ENCODE data around the gene CHMP1B.
"Not testable (repeated sequence)": the region's sequence is repeated elsewhere in the genome, so short reads cannot be mapped to it uniquely, and the experiment has no call there.

Gene CHMP1B

GRCh38 chr18:11842562-11842961, 8.7 kb upstream of the CHMP1B start:
- Histone ChIP-seq H3K4me1 (ENCODE audit: insufficient read depth, low read length) (no peaks in the 10 kb centered on the region), H3K27ac (ENCODE audit: low read depth, low read length) (no peak overlapping the region), H3K9me3 (ENCODE audit: low read length) (no peaks in the 10 kb centered on the region), H3K36me3 (ENCODE audit: insufficient read depth, low read length) (no peaks in the 10 kb centered on the region), H3K9ac (ENCODE audit: low read length) (no peak overlapping the region), H3K4me3 (ENCODE audit: low read depth in 1 of 2, low read length in 2 of 2) (no peak overlapping the region), H3K27me3 (ENCODE audit: control insufficient read depth in 1 of 2, insufficient read depth in 2 of 2, low read length in 2 of 2) (no peaks in the 10 kb centered on the region)

GRCh38 chr18:11844436-11844835, 6.8 kb upstream of the CHMP1B start:
- H3K9ac ChIP-seq (ENCODE audit: low read length): no peak overlapping the region
- H3K36me3 ChIP-seq (ENCODE audit: insufficient read depth, low read length): no peaks in the 10 kb centered on the region
- H3K27me3 ChIP-seq (ENCODE audit: control insufficient read depth in 1 of 2, insufficient read depth in 2 of 2, low read length in 2 of 2): no peaks in the 10 kb centered on the region
- H3K4me3 ChIP-seq (ENCODE audit: low read depth in 1 of 2, low read length in 2 of 2): no peak overlapping the region
- H3K27ac ChIP-seq (ENCODE audit: low read depth, low read length): no peak overlapping the region
- no peaks in the 10 kb centered on the region for H3K4me1 ChIP-seq (ENCODE audit: insufficient read depth, low read length)
- no peaks in the 10 kb centered on the region for H3K9me3 ChIP-seq (ENCODE audit: low read length)

- Histone ChIP-seq H3K9me3 (ENCODE audit: low read length) (no peaks in the 10 kb centered on the region), H3K36me3 (ENCODE audit: insufficient read depth, low read length) (no peaks in the 10 kb centered on the region), H3K27ac (ENCODE audit: low read depth, low read length) (no peak overlapping the region), H3K4me3 (ENCODE audit: low read depth in 1 of 2, low read length in 2 of 2) (no peak overlapping the region), H3K27me3 (ENCODE audit: control insufficient read depth in 1 of 2, insufficient read depth in 2 of 2, low read length in 2 of 2) (no peaks in the 10 kb centered on the region), H3K9ac (ENCODE audit: low read length) (no peak overlapping the region), H3K4me1 (ENCODE audit: insufficient read depth, low read length) (peaks cover 5% of the 10 kb centered on the region)
Observed at GRCh38 chr18:11845654-11846053, 5.6 kb upstream of the CHMP1B start.

- Histone ChIP-seq H3K4me3 (ENCODE audit: low read depth in 1 of 2, low read length in 2 of 2) (no peak overlapping the region), H3K27ac (ENCODE audit: low read depth, low read length) (no peak overlapping the region)
Observed at GRCh38 chr18:11847811-11848210, 3.4 kb upstream of the CHMP1B start.

GRCh38 chr18:11849279-11849678, 1.9 kb upstream of the CHMP1B start:
- H3K9ac ChIP-seq (ENCODE audit: low read length): peak overlapping the region; percentile 100
- no peaks in the 10 kb centered on the region for H3K27me3 ChIP-seq (ENCODE audit: control insufficient read depth in 1 of 2, insufficient read depth in 2 of 2, low read length in 2 of 2)
- H3K4me3 ChIP-seq (ENCODE audit: low read depth in 1 of 2, low read length in 2 of 2): no peak overlapping the region
- no peaks in the 10 kb centered on the region for H3K9me3 ChIP-seq (ENCODE audit: low read length)
- H3K36me3 ChIP-seq (ENCODE audit: insufficient read depth, low read length): no peaks in the 10 kb centered on the region
- H3K4me1 ChIP-seq (ENCODE audit: insufficient read depth, low read length): peaks cover 25% of the 10 kb centered on the region
- H3K27ac ChIP-seq (ENCODE audit: low read depth, low read length): no peak overlapping the region

More at GRCh38 chr18:11847811-11848210, 3.4 kb upstream of the CHMP1B start:
- no peaks in the 10 kb centered on the region for H3K27me3 ChIP-seq (ENCODE audit: control insufficient read depth in 1 of 2, insufficient read depth in 2 of 2, low read length in 2 of 2)
- no peaks in the 10 kb centered on the region for H3K9me3 ChIP-seq (ENCODE audit: low read length)
- no peak overlapping the region for H3K9ac ChIP-seq (ENCODE audit: low read length)
- peaks cover 14% of the 10 kb centered on the region for H3K4me1 ChIP-seq (ENCODE audit: insufficient read depth, low read length)
- no peaks in the 10 kb centered on the region for H3K36me3 ChIP-seq (ENCODE audit: insufficient read depth, low read length)

DNA sequence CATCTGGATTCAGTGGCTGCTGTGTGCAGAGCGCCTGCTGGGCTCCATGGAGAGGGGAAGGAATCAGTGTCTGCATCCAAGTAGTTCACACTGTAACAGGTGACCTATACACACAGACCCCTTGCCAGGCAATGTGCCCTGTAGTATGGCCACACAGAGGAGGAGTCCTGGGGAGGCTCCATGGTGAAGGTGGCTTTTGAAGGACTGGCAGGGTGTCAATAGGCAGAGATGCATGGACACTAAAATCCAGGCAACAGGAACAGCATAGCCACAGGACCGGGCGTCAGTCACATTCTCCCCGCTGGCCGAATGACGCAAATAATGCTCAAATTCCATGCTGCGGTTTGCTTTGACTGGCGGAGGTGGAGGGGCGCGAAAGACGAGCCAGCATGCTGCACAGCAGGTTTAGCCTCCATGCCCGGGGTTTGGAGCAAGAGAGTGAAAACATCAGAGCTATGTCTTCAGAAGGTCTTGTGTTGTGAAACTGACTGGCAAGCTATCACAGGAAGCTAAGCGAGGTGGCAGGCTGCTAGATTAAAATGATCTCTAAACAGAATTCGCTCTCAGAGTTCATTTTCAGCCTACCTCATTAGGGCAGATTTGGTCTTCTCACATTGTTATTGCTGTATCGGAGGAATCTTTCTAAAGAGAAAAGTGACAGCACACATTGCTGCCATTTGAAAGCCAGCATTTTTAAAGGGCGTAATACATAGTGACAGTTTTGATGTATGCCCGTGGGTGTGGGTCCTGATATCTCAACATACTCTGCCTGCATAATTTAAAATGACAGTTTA, 1.2 kb upstream of the CHMP1B start:
- peak overlapping the region; percentile 99 for H3K27ac ChIP-seq (ENCODE audit: low read depth, low read length)
- peak overlapping the region; percentile 100 for H3K9ac ChIP-seq (ENCODE audit: low read length)
- peak overlapping the region; percentile 90 to 100 for H3K4me3 ChIP-seq (ENCODE audit: low read depth in 1 of 2, low read length in 2 of 2)
- peaks cover 27% of the 10 kb centered on the region for H3K4me1 ChIP-seq (ENCODE audit: insufficient read depth, low read length)
- no peaks in the 10 kb centered on the region for H3K9me3 ChIP-seq (ENCODE audit: low read length)
- H3K27me3 ChIP-seq (ENCODE audit: control insufficient read depth in 1 of 2, insufficient read depth in 2 of 2, low read length in 2 of 2): no peaks in the 10 kb centered on the region
- H3K36me3 ChIP-seq (ENCODE audit: insufficient read depth, low read length): peaks cover 3% of the 10 kb centered on the region

DNA sequence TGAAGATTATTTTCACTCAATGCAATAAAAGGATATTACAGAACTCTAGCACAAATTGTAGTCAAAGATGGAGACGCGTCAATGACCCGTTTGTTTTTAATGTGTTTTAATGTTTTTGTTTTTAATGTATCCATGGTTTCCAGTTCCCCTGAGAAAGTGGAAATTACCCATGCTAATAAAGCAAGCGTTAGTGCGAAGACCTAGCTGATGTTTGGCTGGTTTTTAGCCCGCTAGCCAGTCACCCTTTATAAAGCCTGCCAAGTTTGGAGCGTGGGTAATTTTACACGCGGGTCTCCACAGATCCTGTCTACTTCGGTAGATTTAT, 430 bp upstream of the CHMP1B start:
- peaks cover 27% of the 10 kb centered on the region for H3K4me1 ChIP-seq (ENCODE audit: insufficient read depth, low read length)
- no peaks in the 10 kb centered on the region for H3K27me3 ChIP-seq (ENCODE audit: control insufficient read depth in 1 of 2, insufficient read depth in 2 of 2, low read length in 2 of 2)
- H3K27ac ChIP-seq (ENCODE audit: low read depth, low read length): peak overlapping the region; percentile 99
- H3K36me3 ChIP-seq (ENCODE audit: insufficient read depth, low read length): peaks cover 4% of the 10 kb centered on the region
- peak overlapping the region; percentile 100 for H3K9ac ChIP-seq (ENCODE audit: low read length)
- H3K4me3 ChIP-seq (ENCODE audit: low read depth in 1 of 2, low read length in 2 of 2): peak overlapping the region; percentile 90 to 100
- H3K9me3 ChIP-seq (ENCODE audit: low read length): no peaks in the 10 kb centered on the region

DNA sequence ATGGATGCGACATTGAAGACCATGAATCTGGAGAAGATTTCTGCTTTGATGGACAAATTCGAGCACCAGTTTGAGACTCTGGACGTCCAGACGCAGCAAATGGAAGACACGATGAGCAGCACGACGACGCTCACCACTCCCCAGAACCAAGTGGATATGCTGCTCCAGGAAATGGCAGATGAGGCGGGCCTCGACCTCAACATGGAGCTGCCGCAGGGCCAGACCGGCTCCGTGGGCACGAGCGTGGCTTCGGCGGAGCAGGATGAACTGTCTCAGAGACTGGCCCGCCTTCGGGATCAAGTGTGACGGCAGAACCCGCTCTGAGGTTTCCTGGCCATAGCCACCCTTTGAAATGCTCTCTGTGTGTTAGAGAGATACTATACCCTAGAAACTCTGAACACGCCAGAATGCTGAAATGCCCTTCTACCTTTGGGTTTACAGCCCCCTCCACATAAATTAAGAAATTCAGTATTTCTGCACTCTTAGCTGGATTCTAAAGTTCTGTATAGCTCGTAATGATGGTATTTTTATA, 659 bp downstream of the CHMP1B start:
- Histone ChIP-seq H3K27me3 (ENCODE audit: control insufficient read depth in 1 of 2, insufficient read depth in 2 of 2, low read length in 2 of 2) (no peaks in the 10 kb centered on the region), H3K9me3 (ENCODE audit: low read length) (no peaks in the 10 kb centered on the region), H3K36me3 (ENCODE audit: insufficient read depth, low read length) (peaks cover 4% of the 10 kb centered on the region), H3K27ac (ENCODE audit: low read depth, low read length) (peak overlapping the region; percentile 99), H3K9ac (ENCODE audit: low read length) (peak overlapping the region; percentile 100), H3K4me3 (ENCODE audit: low read depth in 1 of 2, low read length in 2 of 2) (peak overlapping the region; percentile 90 to 100), H3K4me1 (ENCODE audit: insufficient read depth, low read length) (peaks cover 28% of the 10 kb centered on the region)

- not testable (repeated sequence) for H3K9ac ChIP-seq (ENCODE audit: low read length); H3K4me3 ChIP-seq (ENCODE audit: low read depth in 1 of 2, low read length in 2 of 2); H3K27me3 ChIP-seq (ENCODE audit: control insufficient read depth in 1 of 2, insufficient read depth in 2 of 2, low read length in 2 of 2); H3K36me3 ChIP-seq (ENCODE audit: insufficient read depth, low read length); H3K9me3 ChIP-seq (ENCODE audit: low read length); H3K27ac ChIP-seq (ENCODE audit: low read depth, low read length)
- H3K4me1 ChIP-seq (ENCODE audit: insufficient read depth, low read length): peaks cover 40% of the 10 kb centered on the region
Observed at GRCh38 chr18:11854554-11854953, 3.3 kb downstream of the CHMP1B start.

DNA sequence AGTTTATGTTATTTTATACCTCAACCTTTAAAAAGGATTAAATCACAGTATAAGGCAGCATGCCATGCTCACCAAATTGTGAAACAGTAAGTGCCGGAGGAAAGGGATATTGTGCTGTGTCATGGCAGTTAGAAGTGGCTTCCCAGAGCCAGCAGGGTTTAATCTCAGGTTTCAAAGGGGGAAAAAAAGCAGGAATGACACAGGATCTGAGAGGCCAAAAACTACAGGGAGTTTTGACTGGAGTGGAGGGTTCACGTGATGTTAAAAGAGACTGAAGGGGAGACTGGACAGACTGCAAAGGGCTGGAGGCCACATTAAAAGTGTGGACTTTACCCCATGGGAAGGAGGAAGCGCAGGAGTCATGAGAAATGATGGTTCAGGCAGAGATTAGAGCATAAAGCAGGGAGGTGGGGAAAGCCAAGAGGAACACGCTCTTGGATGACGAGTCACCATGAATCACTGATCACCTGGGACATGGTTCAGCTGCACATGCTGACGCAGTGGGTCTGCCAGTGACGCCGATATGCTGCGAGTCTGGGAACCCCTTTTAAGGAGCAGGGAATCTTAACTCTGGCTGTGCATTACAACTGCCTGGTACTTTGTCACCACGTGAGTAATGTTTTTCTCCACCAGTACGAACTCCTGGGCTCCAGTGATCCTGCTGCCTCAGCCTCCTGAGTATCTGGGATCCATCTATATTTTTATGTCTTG, 6.1 kb downstream of the CHMP1B start:
- peak overlapping the region; percentile 49 for H3K27ac ChIP-seq (ENCODE audit: low read depth, low read length)
- H3K36me3 ChIP-seq (ENCODE audit: insufficient read depth, low read length): peaks cover 4% of the 10 kb centered on the region
- H3K4me1 ChIP-seq (ENCODE audit: insufficient read depth, low read length): peaks cover 30% of the 10 kb centered on the region
- H3K4me3 ChIP-seq (ENCODE audit: low read depth in 1 of 2, low read length in 2 of 2): peak overlapping the region in 1 of 2 donors; percentile 21
- peak overlapping the region; percentile 44 for H3K9ac ChIP-seq (ENCODE audit: low read length)
- no peaks in the 10 kb centered on the region for H3K27me3 ChIP-seq (ENCODE audit: control insufficient read depth in 1 of 2, insufficient read depth in 2 of 2, low read length in 2 of 2)
- H3K9me3 ChIP-seq (ENCODE audit: low read length): no peaks in the 10 kb centered on the region

DNA sequence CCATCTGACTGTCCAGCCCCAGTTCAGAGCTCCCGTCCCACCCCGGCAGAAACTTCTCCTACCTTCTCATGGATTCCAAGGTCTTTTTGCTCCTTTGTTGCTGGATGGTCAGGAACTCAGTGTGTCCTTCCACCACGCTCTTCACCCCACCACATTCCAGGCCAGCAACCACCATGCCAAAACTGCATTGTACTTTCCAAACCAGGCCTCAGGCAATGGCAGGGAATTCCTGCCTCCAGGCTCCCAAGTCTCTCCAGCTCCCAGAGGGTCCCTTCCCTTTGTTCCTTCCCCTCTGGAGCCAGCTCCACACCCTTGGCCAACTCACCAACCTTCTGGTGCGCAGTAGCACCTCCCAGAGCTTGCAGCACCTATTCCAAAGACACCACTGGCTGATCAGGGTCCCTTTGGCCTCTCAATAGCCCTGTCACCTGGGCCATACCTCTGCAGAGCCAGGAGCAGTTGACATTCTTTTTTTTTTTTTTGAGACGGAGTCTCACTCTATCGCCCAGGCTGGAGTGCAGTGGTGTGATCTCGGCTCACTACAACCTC, 8.1 kb downstream of the CHMP1B start:
- Histone ChIP-seq H3K36me3 (ENCODE audit: insufficient read depth, low read length) (peaks cover 4% of the 10 kb centered on the region), H3K27me3 (ENCODE audit: control insufficient read depth in 1 of 2, insufficient read depth in 2 of 2, low read length in 2 of 2) (no peaks in the 10 kb centered on the region), H3K4me1 (ENCODE audit: insufficient read depth, low read length) (peaks cover 14% of the 10 kb centered on the region), H3K27ac (ENCODE audit: low read depth, low read length) (no peak overlapping the region), H3K9ac (ENCODE audit: low read length) (no peak overlapping the region), H3K9me3 (ENCODE audit: low read length) (no peaks in the 10 kb centered on the region), H3K4me3 (ENCODE audit: low read depth in 1 of 2, low read length in 2 of 2) (no peak overlapping the region)
